ENCODE results near the gene GSG1.
"Not testable (repeated sequence)": the region's sequence is repeated elsewhere in the genome, so short reads cannot be mapped to it uniquely, and the experiment has no call there.

The GSG1 gene

DNA sequence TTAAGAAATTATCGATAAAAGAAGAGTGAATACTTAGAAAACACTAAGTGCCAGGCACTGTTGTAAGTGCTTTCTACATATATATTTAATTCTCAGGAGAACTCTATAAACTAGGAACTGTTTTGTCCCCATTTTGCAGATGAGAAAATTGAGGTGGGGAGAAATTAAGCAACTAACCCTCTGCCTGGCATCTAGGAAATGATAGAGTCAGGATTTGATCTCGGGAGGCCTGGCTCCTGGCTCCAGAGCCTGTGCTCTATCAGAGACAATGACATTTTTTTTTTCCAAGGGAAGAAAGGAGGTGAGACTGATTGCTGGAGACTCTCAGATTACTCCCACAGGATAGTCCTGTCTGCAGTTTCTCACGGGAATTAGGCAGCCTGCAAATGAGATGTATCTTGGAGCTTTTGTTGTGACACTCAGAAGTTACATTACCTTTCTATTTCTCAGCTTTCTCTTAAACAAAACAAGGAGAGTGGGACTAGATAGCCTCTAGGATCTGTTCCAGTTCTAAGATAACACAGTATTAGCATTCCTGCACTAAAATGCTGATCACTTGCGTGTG lies 60.7 kb downstream of the GSG1 start:
- DNase-seq (ENCODE audit: low read depth): no peak
- no peak overlapping the region for H3K4me3 ChIP-seq (ENCODE audit: low read depth, low read length)
- TF ChIP-seq, protein P1, sequence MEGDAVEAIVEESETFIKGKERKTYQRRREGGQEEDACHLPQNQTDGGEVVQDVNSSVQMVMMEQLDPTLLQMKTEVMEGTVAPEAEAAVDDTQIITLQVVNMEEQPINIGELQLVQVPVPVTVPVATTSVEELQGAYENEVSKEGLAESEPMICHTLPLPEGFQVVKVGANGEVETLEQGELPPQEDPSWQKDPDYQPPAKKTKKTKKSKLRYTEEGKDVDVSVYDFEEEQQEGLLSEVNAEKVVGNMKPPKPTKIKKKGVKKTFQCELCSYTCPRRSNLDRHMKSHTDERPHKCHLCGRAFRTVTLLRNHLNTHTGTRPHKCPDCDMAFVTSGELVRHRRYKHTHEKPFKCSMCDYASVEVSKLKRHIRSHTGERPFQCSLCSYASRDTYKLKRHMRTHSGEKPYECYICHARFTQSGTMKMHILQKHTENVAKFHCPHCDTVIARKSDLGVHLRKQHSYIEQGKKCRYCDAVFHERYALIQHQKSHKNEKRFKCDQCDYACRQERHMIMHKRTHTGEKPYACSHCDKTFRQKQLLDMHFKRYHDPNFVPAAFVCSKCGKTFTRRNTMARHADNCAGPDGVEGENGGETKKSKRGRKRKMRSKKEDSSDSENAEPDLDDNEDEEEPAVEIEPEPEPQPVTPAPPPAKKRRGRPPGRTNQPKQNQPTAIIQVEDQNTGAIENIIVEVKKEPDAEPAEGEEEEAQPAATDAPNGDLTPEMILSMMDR (IDR thresholded peaks at IDR 0.05; ENCODE audit: insufficient read depth, low read depth, low read length, missing control alignments): no peak

DNA sequence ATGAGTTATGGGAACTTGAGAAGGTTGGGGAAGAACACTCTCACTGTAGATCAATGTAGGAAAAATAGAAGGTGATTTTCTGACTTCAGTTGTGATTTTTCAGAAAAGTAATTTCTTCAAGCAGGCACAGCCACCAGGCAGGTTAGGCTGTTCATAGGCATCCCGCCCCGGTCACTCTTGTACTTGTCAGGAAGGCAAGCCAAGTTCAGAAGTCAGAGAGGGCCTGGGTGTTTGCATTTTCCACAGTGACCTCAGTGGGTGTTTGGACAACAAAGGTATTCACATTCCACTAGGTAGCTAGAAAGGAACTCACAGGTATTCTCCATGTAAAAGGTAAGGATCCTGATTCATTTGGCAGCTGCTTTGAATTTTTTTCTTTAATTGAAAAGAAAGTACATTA lies 62.2 kb downstream of the GSG1 start:
- H3K4me3 ChIP-seq (ENCODE audit: low read depth, low read length): no peak overlapping the region
- TF ChIP-seq, protein P1 (IDR thresholded peaks at IDR 0.05; ENCODE audit: insufficient read depth, low read depth, low read length, missing control alignments): no peak
- DNase-seq (ENCODE audit: low read depth): no peak

DNA sequence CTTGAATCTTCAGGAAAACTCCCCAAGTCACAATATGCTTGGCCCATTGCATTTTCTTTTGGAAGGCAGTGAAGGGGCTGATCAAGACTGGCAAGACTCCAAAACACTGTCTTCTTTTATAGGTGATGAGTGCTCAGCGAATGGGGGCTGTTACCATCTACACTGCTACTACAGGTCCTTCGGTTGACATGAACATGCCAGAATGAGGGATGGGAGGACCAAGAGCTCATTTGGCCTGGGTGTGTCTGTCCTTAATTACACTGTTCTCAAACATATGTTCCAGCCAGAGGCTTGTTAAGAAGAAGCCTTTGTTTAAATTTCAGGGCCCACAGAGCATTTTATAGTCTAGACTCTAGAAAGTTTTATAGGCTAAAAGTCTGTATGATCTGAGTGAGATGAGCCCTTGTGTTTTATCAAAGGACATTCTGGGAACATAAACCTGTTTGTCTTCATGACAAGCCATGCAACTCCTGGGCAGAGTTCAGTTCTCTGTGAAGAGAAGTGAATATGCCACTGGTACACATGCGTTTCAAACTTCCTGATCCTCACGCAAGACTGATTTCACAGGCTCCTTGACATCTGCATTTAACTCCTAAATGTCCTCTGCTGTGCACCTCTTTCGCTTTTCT lies 64.0 kb downstream of the GSG1 start:
- H3K4me3 ChIP-seq (ENCODE audit: low read depth, low read length): no peak overlapping the region
- DNase-seq (ENCODE audit: low read depth): no peak
- TF ChIP-seq, protein P1 (IDR thresholded peaks at IDR 0.05; ENCODE audit: insufficient read depth, low read depth, low read length, missing control alignments): no peak

DNA sequence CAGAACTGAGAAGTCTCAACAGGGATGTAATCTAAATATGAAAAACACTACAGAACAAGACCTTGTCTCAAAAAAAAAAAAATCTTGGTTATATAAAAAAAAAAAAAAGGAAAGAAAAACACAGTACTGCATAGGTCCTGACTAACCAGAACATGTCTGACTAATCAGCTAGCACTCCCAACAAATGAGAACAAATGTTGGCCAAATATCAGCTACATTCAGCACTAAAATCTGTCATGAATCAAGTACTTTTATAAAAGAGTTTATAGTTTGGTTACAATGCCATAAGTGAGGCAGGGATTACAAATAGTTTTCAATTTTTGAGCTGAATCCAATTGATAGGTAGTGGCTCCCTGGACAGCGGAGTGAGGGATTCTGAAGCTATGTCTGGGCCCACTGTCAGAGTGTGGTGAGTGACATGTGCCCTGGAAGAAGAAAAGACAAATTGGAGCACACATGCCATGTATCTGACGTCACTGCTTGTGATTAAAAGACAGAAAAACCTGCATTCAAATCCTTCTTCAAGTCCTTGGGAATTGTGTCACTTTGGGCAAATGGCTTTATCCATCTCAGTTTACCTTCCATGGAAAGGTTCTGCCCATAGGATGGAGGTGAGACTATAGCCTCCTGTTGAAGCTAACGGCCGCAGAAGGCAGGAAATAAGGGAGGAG lies 64.8 kb downstream of the GSG1 start:
- H3K4me3 ChIP-seq (ENCODE audit: low read depth, low read length): no peak overlapping the region
- TF ChIP-seq, protein P1 (IDR thresholded peaks at IDR 0.05; ENCODE audit: insufficient read depth, low read depth, low read length, missing control alignments): no peak
- DNase-seq (ENCODE audit: low read depth): no peak

DNA sequence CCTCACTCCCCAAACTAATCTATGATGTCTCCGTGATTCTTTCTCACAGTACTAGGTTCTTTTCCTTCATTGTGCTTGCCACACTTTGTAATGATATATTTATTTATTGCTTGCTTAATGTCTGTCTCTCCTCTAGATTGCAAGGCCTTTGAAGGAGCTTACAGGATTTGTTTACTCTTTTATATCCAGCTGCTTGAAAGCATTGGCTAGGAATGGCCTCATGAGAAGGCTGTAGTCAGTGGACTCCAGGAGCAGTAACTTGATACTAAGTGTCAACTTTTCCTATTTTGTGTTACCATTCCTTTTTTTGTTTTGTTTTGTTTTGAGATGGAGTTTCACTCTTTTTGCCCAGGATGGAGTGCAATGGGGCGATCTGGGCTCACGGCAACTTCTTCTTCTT lies 66.6 kb downstream of the GSG1 start:
- TF ChIP-seq, protein P1 (IDR thresholded peaks at IDR 0.05; ENCODE audit: insufficient read depth, low read depth, low read length, missing control alignments): no peak
- no peak overlapping the region for H3K4me3 ChIP-seq (ENCODE audit: low read depth, low read length)

DNA sequence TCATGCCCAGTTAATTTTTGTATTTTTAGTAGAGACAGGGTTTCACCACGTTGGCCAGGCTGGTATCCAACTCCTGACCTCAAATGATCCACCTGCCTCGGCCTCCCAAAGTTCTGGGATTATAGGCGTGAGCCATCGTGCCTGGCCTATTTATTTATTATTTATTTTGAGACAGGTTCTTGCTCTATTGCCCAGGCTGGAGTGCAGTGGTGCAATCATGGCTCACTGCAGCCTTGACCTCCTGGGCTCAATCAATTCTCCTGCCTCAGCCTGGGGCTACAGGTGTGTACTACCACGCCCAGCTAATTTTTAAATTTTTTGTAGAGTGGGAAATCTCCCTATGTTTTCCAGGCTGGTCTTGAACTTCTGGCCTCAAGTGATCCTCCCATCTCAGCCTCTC lies 68.1 kb downstream of the GSG1 start:
- not testable (repeated sequence) for H3K4me3 ChIP-seq (ENCODE audit: low read depth, low read length); DNase-seq (ENCODE audit: low read depth)

More for the DNA sequence above, 66.6 kb downstream of the GSG1 start:
- no peak for DNase-seq (ENCODE audit: low read depth)
